NCI-H1436 (cell line): ENCODE measurements around the gene ALDH1L1.

Experiments
- DNase-seq: peaks from one replicate; lab custom pipeline; 2025; lab: John Stamatoyannopoulos, UW

Gene ALDH1L1

GRCh38 chr3:126053949-126054569 lies 126.3 kb downstream of the ALDH1L1 start:
- no peak for DNase-seq
